Measurements from ENCODE around the gene RNASEH1. TPM values are rescaled to one million over a fixed set of nuclear protein-coding genes. Genes with fewer than 3 reads are reported as not detected.

RNASEH1 gene
- total and polyA plus RNA-seq, 2 of the 13 experiments (the other 11 are each of a cell fraction or from before 2014, with no cell fraction given): 14.5 to 57.4 TPM

DNA sequence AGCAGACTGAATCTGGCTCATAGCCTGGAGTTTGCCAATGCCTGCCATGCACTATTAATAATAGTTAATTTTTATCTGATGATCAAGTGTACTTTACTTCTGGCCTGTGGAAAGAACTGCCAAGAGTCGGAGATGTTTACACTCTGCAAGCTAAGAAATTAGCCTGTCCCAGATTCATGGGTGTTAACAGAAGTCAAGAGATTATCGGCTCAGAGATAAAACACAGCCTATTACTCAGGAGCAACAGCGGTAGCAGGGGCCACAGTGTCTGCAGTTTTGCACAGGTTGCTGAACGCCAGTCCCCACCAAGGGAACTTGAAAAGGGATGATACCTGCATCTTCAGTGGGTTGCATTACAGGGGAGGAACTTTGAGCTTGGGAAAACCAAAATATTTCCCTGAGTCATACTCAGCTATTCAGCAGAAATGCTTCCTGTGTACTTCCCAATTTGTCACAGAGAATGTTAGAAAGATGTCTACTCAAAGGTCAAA, 34.5 kb downstream of the RNASEH1 start (continued):
- TF ChIP-seq, protein P1, sequence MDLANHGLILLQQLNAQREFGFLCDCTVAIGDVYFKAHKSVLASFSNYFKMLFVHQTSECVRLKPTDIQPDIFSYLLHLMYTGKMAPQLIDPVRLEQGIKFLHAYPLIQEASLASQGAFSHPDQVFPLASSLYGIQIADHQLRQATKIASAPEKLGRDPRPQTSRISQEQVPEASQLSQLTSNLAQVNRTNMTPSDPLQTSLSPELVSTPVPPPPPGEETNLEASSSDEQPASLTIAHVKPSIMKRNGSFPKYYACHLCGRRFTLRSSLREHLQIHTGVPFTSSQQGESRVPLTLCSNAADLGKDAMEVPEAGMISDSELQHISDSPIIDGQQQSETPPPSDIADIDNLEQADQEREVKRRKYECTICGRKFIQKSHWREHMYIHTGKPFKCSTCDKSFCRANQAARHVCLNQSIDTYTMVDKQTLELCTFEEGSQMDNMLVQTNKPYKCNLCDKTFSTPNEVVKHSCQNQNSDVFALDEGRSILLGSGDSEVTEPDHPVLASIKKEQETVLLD (CRISPR knock-in tag; IDR thresholded peaks at IDR 0.05; ENCODE audit: low read depth): no peak
- TF ChIP-seq TP53 (CRISPR knock-in tag; conservative IDR thresholded peaks at IDR 0.05): no peak
- TF ChIP-seq ZNF607 (CRISPR knock-in tag; IDR thresholded peaks at IDR 0.05; ENCODE audit: borderline replicate concordance): no peak
- TF ChIP-seq, protein P2, sequence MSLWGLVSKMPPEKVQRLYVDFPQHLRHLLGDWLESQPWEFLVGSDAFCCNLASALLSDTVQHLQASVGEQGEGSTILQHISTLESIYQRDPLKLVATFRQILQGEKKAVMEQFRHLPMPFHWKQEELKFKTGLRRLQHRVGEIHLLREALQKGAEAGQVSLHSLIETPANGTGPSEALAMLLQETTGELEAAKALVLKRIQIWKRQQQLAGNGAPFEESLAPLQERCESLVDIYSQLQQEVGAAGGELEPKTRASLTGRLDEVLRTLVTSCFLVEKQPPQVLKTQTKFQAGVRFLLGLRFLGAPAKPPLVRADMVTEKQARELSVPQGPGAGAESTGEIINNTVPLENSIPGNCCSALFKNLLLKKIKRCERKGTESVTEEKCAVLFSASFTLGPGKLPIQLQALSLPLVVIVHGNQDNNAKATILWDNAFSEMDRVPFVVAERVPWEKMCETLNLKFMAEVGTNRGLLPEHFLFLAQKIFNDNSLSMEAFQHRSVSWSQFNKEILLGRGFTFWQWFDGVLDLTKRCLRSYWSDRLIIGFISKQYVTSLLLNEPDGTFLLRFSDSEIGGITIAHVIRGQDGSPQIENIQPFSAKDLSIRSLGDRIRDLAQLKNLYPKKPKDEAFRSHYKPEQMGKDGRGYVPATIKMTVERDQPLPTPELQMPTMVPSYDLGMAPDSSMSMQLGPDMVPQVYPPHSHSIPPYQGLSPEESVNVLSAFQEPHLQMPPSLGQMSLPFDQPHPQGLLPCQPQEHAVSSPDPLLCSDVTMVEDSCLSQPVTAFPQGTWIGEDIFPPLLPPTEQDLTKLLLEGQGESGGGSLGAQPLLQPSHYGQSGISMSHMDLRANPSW (CRISPR knock-in tag; IDR thresholded peaks at IDR 0.05; ENCODE audit: borderline replicate concordance): no peak
- TF ChIP-seq HDAC1 (CRISPR knock-in tag; IDR thresholded peaks at IDR 0.05): no peak
- peak; percentile 28; the same call in 1 of the 2 replicates for TF ChIP-seq PHF21A (CRISPR knock-in tag; IDR thresholded peaks at IDR 0.05)
- TF ChIP-seq NONO (IDR thresholded peaks at IDR 0.05): no peak
- TF ChIP-seq NONO (CRISPR knock-in tag; conservative IDR thresholded peaks at IDR 0.05): no peak
- TF ChIP-seq SNAPC2 (CRISPR knock-in tag; IDR thresholded peaks at IDR 0.05): no peak
- no peak for TF ChIP-seq RNF2 (conservative IDR thresholded peaks at IDR 0.05; ENCODE audit: low read depth)
- no peak for TF ChIP-seq SOX13 (IDR thresholded peaks at IDR 0.05)
- 0 out of 4 replicates have a peak, but pooled peaks of 1 of the 2 experiments have one; percentile 15 for TF ChIP-seq SOX13 (CRISPR knock-in tag; conservative IDR thresholded peaks at IDR 0.05 in 1 of 2, IDR thresholded peaks at IDR 0.05 in 1 of 2)
- no peak for TF ChIP-seq FOXJ3 (CRISPR knock-in tag; IDR thresholded peaks at IDR 0.05; ENCODE audit: borderline replicate concordance)
- TF ChIP-seq, protein P3, sequence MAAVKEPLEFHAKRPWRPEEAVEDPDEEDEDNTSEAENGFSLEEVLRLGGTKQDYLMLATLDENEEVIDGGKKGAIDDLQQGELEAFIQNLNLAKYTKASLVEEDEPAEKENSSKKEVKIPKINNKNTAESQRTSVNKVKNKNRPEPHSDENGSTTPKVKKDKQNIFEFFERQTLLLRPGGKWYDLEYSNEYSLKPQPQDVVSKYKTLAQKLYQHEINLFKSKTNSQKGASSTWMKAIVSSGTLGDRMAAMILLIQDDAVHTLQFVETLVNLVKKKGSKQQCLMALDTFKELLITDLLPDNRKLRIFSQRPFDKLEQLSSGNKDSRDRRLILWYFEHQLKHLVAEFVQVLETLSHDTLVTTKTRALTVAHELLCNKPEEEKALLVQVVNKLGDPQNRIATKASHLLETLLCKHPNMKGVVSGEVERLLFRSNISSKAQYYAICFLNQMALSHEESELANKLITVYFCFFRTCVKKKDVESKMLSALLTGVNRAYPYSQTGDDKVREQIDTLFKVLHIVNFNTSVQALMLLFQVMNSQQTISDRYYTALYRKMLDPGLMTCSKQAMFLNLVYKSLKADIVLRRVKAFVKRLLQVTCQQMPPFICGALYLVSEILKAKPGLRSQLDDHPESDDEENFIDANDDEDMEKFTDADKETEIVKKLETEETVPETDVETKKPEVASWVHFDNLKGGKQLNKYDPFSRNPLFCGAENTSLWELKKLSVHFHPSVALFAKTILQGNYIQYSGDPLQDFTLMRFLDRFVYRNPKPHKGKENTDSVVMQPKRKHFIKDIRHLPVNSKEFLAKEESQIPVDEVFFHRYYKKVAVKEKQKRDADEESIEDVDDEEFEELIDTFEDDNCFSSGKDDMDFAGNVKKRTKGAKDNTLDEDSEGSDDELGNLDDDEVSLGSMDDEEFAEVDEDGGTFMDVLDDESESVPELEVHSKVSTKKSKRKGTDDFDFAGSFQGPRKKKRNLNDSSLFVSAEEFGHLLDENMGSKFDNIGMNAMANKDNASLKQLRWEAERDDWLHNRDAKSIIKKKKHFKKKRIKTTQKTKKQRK (IDR thresholded peaks at IDR 0.05; ENCODE audit: low read length): no peak
- TF ChIP-seq, protein P4, sequence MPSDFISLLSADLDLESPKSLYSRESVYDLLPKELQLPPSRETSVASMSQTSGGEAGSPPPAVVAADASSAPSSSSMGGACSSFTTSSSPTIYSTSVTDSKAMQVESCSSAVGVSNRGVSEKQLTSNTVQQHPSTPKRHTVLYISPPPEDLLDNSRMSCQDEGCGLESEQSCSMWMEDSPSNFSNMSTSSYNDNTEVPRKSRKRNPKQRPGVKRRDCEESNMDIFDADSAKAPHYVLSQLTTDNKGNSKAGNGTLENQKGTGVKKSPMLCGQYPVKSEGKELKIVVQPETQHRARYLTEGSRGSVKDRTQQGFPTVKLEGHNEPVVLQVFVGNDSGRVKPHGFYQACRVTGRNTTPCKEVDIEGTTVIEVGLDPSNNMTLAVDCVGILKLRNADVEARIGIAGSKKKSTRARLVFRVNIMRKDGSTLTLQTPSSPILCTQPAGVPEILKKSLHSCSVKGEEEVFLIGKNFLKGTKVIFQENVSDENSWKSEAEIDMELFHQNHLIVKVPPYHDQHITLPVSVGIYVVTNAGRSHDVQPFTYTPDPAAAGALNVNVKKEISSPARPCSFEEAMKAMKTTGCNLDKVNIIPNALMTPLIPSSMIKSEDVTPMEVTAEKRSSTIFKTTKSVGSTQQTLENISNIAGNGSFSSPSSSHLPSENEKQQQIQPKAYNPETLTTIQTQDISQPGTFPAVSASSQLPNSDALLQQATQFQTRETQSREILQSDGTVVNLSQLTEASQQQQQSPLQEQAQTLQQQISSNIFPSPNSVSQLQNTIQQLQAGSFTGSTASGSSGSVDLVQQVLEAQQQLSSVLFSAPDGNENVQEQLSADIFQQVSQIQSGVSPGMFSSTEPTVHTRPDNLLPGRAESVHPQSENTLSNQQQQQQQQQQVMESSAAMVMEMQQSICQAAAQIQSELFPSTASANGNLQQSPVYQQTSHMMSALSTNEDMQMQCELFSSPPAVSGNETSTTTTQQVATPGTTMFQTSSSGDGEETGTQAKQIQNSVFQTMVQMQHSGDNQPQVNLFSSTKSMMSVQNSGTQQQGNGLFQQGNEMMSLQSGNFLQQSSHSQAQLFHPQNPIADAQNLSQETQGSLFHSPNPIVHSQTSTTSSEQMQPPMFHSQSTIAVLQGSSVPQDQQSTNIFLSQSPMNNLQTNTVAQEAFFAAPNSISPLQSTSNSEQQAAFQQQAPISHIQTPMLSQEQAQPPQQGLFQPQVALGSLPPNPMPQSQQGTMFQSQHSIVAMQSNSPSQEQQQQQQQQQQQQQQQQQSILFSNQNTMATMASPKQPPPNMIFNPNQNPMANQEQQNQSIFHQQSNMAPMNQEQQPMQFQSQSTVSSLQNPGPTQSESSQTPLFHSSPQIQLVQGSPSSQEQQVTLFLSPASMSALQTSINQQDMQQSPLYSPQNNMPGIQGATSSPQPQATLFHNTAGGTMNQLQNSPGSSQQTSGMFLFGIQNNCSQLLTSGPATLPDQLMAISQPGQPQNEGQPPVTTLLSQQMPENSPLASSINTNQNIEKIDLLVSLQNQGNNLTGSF (CRISPR knock-in tag; IDR thresholded peaks at IDR 0.05): no peak
- no peak for TF ChIP-seq BORCS8-MEF2B (CRISPR knock-in tag; IDR thresholded peaks at IDR 0.05)
- no peak for TF ChIP-seq ZMYM4 (CRISPR knock-in tag; IDR thresholded peaks at IDR 0.05)
- no peak for TF ChIP-seq TOPORS (CRISPR knock-in tag; IDR thresholded peaks at IDR 0.05)

Data from HepG2 (cell line).